Neural progenitor cell (in vitro differentiated cells): ENCODE results near the gene PTRH1. TPM values are rescaled to one million over a fixed set of nuclear protein-coding genes. Genes with fewer than 3 reads are reported as not detected.

Experiments
- DNase-seq: peaks from one replicate; pipeline ENCODE4 v3.0.0-alpha.2; 2016; ENCODE audit warnings: low spot score
- H2AFZ ChIP-seq: fragments of 200-600 bp; sonication (generic); replicated peaks from 2 replicates; pipeline ENCODE4 v1.6.1; 2016; ENCODE audit warnings: antibody characterized with exemption
- H3F3A ChIP-seq: fragments of 200-600 bp; sonication (generic); 2 replicates; pipeline ENCODE4 v1.6.1; 2016; ENCODE audit warnings: antibody characterized with exemption, low read depth
- H3K27ac ChIP-seq: fragments of 200-600 bp; sonication (generic); 2 replicates; pipeline ENCODE4 v1.5.1; 2016; ENCODE audit warnings: mild to moderate bottlenecking
- H3K27me3 ChIP-seq: fragments of 200-600 bp; sonication (generic); 2 replicates; pipeline ENCODE4 v1.6.1; 2016; ENCODE audit warnings: mild to moderate bottlenecking, moderate library complexity
- H3K36me3 ChIP-seq: fragments of 200-600 bp; sonication (generic); 2 replicates; pipeline ENCODE4 v1.5.1; 2016
- H3K4me1 ChIP-seq: fragments of 200-600 bp; sonication (generic); 2 replicates; pipeline ENCODE4 v1.6.1; 2016; ENCODE audit warnings: mixed run types
- H3K4me2 ChIP-seq: fragments of 200-600 bp; sonication (generic); 2 replicates; pipeline ENCODE4 v1.6.1; 2016
- H3K4me3 ChIP-seq: fragments of 200-600 bp; sonication (generic); 2 replicates; pipeline ENCODE4 v1.5.1; 2016
- H3K79me2 ChIP-seq: fragments of 200-600 bp; sonication (generic); 2 replicates; pipeline ENCODE4 v1.6.1; 2016; ENCODE audit warnings: low read depth
- H3K9ac ChIP-seq: fragments of 200-600 bp; sonication (generic); 2 replicates; pipeline ENCODE4 v1.6.1; 2016
- H3K9me3 ChIP-seq: fragments of 200-600 bp; sonication (generic); 2 replicates; pipeline ENCODE4 v1.5.1; 2016; ENCODE audit warnings: low read depth
- H4K20me1 ChIP-seq: fragments of 200-600 bp; sonication (generic); 2 replicates; pipeline ENCODE4 v1.6.1; 2016; ENCODE audit warnings: low read depth
- H3K27ac Mint-ChIP-seq: 3 replicates; pipeline ENCODE4 v1.8.0; 2021; ENCODE audit warnings: mixed read lengths
- H3K27me3 Mint-ChIP-seq: 2 replicates; pipeline ENCODE4 v1.8.0; 2022; ENCODE audit warnings: low read depth, mild to moderate bottlenecking, inconsistent platforms, moderate library complexity, mixed read lengths; ENCODE audit not compliant: insufficient read depth
- H3K36me3 Mint-ChIP-seq: 3 replicates; pipeline ENCODE4 v1.8.0; 2021; ENCODE audit warnings: mixed read lengths
- H3K4me1 Mint-ChIP-seq: 3 replicates; pipeline ENCODE4 v1.8.0; 2021; ENCODE audit warnings: mixed read lengths
- H3K4me3 Mint-ChIP-seq: 3 replicates; pipeline ENCODE4 v1.8.0; 2021; ENCODE audit warnings: mild to moderate bottlenecking, moderate library complexity, mixed read lengths
- H3K9me3 Mint-ChIP-seq: 3 replicates; pipeline ENCODE4 v1.8.0; 2020; ENCODE audit warnings: mixed read lengths
- CTCF ChIP-seq: fragments of 200-600 bp; sonication (generic); IDR thresholded peaks from 2 replicates; pipeline ENCODE4 v1.5.1; 2017; ENCODE audit warnings: antibody characterized with exemption, mild to moderate bottlenecking
- EZH2 ChIP-seq: fragments of 200-600 bp; sonication (generic); IDR thresholded peaks from 2 replicates; pipeline ENCODE4 v1.6.1; 2017; ENCODE audit warnings: antibody characterized with exemption, mild to moderate bottlenecking, moderate library complexity
- EZH2phosphoT487 ChIP-seq: fragments of 200-600 bp; sonication (generic); IDR thresholded peaks from 2 replicates; pipeline ENCODE4 v1.6.1; 2017; ENCODE audit warnings: antibody characterized with exemption
- total RNA-seq: library from RNA; depleted of rRNA; stranded (reverse); fragments of >200 nt; gene quantifications from 2 replicates; pipeline ENCODE4 v1.2.3, GENCODE V29; 2015; ENCODE audit warnings: low replicate concordance

PTRH1 gene
- total RNA-seq, 1 donor from 2014 or later, result 1.3 TPM

GRCh38 chr9:127749090-127749787 is 33.8 kb upstream of the PTRH1 start:
- Histone ChIP-seq H3K27ac (no peak overlapping the region), H2AFZ (no peak overlapping the region), H3F3A (peaks cover 5% of the 10 kb centered on the region), H3K27me3 (peaks cover 26% of the 10 kb centered on the region), H3K4me3 (no peak overlapping the region), H3K36me3 (no peaks in the 10 kb centered on the region), H4K20me1 (peaks cover 37% of the 10 kb centered on the region), H3K9me3 (no peaks in the 10 kb centered on the region), H3K4me2 (no peak overlapping the region), H3K9ac (no peak overlapping the region), H3K79me2 (no peaks in the 10 kb centered on the region), H3K4me1 (no peaks in the 10 kb centered on the region)
- Mint-ChIP-seq H3K4me1 (peaks cover 5% of the 10 kb centered on the region), H3K4me3 (no peak overlapping the region), H3K27ac (no peak overlapping the region), H3K36me3 (no peaks in the 10 kb centered on the region), H3K27me3 (peaks cover 24% of the 10 kb centered on the region), H3K9me3 (no peaks in the 10 kb centered on the region)
- no peak for DNase-seq
- TF ChIP-seq EZH2 (no peak), CTCF (no peak), EZH2phosphoT487 (no peak)

- H3K4me1 ChIP-seq, result no peaks in the 10 kb centered on the region
- no peaks in the 10 kb centered on the region for H3K36me3 ChIP-seq
- no peaks in the 10 kb centered on the region for H3K79me2 ChIP-seq
- Mint-ChIP-seq H3K27me3 (peaks cover 10% of the 10 kb centered on the region), H3K4me3 (no peak overlapping the region), H3K4me1 (peaks cover 18% of the 10 kb centered on the region), H3K27ac (no peak overlapping the region), H3K9me3 (no peaks in the 10 kb centered on the region), H3K36me3 (no peaks in the 10 kb centered on the region)
- H4K20me1 ChIP-seq, result peaks cover 25% of the 10 kb centered on the region
- no peaks in the 10 kb centered on the region for H3K9me3 ChIP-seq
- H3K4me2 ChIP-seq, result no peak overlapping the region
- H3F3A ChIP-seq, result peaks cover 12% of the 10 kb centered on the region
- H3K9ac ChIP-seq, result no peak overlapping the region
- no peak overlapping the region for H3K4me3 ChIP-seq
- no peak overlapping the region for H3K27ac ChIP-seq
- no peak for DNase-seq
- H2AFZ ChIP-seq, result no peak overlapping the region
- TF ChIP-seq CTCF, result no peak
- peaks cover 6% of the 10 kb centered on the region for H3K27me3 ChIP-seq
These were observed 31.6 kb upstream of the PTRH1 start for GRCh38 chr9:127746959-127747569.

GRCh38 chr9:127744398-127745110 is 29.1 kb upstream of the PTRH1 start:
- Histone ChIP-seq H3K4me2 (no peak overlapping the region), H3K36me3 (no peaks in the 10 kb centered on the region), H4K20me1 (peaks cover 9% of the 10 kb centered on the region), H3K79me2 (no peaks in the 10 kb centered on the region), H3K4me3 (no peak overlapping the region), H3K4me1 (no peaks in the 10 kb centered on the region), H3K9ac (no peak overlapping the region), H3K27me3 (peaks cover 19% of the 10 kb centered on the region), H3K9me3 (no peaks in the 10 kb centered on the region), H3F3A (peaks cover 12% of the 10 kb centered on the region), H2AFZ (no peak overlapping the region), H3K27ac (no peak overlapping the region)
- Mint-ChIP-seq H3K27me3 (peaks cover 11% of the 10 kb centered on the region), H3K4me1 (peaks cover 26% of the 10 kb centered on the region), H3K27ac (no peak overlapping the region), H3K36me3 (no peaks in the 10 kb centered on the region), H3K9me3 (no peaks in the 10 kb centered on the region), H3K4me3 (no peak overlapping the region)
- no peak for TF ChIP-seq CTCF
- no peak for TF ChIP-seq EZH2
- TF ChIP-seq EZH2phosphoT487, result no peak
- no peak for DNase-seq
